Stimulated activated CD4-positive, alpha-beta T cell treated with anti-CD3 and anti-CD28 coated beads, Interleukin-4, amount 100 ng/mL, for 1 hour (primary cell): ENCODE data around the gene VWA3A.
A peak's percentile ranks its signal among the peaks of the same experiment; 100 is the strongest.
"Not testable (repeated sequence)": the region's sequence is repeated elsewhere in the genome, so short reads cannot be mapped to it uniquely, and the experiment has no call there.

Experiments
- DNase-seq: peaks from one replicate; pipeline ENCODE4 v3.0.0-alpha.2; 2020

VWA3A gene, protein sequence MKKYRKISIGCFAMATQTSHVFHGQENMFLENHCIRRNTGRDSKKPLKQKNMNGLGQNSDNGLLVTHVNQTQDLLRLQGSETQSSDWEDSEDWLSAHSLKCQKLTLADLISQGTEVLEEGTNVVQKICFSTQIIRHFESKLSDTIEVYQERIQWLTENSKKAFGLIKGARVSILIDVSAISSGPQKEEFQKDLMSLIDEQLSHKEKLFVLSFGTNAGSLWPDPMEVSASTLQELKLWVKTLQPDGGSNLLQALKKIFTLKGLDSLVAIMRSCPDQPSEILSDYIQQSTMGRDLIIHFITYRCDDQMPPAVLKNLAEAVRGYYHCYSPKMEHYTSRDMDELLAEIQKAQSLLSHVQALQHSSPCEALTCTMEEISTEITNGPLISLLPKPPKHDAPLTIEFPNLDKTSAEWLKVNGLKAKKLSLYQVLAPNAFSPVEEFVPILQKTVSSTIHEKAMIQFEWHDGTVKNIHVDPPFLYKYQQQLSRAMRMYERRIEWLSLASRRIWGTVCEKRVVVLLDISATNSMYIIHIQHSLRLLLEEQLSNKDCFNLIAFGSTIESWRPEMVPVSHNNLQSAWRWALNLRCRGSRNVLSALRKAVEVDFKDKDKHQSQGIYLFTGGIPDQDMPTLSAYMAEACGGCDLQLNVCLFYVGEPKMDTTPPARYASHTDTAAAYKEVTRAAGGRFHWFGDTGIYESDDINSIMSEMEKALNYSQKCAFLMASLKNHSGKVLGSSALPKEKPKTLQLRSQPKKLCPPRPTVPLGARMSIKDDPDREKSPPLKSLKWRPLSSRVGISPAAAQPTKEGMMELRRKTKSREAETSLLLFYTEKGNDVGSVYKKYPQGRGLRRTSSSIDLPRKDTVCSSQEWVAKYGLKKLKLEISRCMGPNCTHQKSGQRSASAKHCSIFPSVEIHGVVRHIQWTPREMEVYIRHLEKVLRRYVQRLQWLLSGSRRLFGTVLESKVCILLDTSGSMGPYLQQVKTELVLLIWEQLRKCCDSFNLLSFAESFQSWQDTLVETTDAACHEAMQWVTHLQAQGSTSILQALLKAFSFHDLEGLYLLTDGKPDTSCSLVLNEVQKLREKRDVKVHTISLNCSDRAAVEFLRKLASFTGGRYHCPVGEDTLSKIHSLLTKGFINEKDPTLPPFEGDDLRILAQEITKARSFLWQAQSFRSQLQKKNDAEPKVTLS

DNA sequence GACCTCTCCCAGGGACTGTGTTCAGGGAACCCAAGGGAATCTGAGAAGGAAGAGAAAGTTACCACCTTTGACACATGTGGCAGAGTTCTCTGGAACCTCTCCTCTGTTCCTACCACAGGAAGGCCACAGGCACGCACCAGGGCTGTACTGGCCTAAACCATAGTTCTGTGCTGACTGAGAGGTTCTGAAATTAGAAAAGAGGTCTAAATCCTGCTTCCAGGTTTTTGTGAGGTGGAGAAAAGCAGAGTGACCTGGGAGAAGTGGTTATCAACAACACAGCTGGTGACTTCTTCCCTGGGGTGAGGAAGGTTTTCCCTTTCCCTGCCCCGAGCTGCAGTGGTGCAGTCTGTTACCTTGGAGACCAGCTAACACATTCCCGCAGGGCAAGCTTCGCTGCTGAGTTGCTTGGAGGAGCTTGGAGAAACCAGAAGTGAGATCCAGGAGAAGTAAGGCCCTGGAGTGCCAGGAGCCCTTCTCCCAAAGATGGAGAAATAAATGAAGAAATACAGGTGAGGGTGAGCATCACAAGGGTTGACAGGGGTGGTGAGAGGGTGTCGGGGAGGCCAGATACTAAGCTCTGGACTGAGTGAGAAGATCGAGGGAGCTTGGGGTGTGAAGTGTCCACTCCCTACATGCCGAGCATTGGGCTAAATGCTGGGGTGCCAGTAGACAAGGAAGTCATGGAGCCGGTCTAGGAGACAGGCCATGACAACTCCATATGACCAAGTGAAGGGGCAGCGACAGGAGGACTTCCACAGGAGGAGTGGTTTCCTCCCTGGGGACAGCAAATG is at the start of gene VWA3A:
TSS of gene VWA3A (plus strand) at position 399 of the 791 bp plus-strand sequence. CDS start at position 496, 97 bp downstream.
- DNase-seq, result no peak

DNA sequence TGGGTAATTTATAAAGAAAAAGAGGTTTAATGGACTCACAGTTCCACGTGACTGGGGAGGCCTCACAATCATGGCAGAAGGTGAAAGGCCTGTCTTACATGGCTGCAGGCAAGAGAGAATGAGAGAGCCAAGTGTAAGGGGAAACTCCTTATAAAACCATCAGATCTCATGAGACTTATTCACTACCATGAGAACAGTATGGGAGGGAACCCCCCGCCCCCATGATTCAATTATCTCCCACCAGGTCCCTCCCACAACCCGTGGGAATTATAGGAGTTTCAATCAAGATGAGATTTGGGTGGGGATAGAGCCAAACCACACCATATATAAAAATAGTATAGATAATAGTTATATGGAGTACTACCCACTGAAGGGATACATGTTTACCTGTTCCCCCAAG is 48.5 kb upstream of the VWA3A start:
- not testable (repeated sequence) for DNase-seq

DNA sequence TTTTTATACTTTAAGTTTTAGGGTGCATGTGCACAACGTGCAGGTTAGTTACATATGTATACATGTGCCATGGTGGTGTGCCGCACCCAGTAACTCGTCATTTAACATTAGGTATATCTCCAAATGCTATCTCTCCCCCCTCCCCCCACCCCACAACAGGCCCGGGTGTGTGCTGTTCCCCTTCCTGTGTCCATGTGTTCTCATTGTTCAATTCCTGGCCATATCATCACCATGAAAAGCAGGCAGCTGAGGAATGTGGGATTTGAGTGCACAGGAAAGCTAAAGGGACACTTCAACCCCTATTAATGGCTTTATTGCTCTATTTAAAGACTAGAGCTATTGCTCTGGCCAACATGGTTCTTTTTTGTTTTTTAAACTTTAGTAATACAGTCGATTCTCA is 46.5 kb upstream of the VWA3A start:
- not testable (repeated sequence) for DNase-seq

DNA sequence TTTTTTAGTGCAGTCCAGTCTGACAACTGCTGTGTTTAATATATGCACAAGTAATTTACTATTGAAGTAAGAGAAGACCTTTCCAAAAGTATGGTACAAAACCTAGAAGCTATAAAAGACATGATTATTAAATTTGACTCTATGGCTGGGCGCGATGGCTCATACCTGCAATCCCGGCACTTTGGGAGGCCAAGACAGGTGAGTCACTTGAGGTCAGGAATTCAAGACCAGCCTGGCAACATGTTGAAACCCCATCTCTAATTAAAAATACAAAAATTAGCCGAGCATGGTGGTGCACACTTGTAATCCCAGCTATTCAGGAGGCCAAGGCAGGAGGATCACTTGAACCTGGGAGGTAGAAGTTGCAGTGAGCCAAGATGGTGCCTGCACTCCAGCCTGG is 41.4 kb upstream of the VWA3A start:
- no peak for DNase-seq

DNA sequence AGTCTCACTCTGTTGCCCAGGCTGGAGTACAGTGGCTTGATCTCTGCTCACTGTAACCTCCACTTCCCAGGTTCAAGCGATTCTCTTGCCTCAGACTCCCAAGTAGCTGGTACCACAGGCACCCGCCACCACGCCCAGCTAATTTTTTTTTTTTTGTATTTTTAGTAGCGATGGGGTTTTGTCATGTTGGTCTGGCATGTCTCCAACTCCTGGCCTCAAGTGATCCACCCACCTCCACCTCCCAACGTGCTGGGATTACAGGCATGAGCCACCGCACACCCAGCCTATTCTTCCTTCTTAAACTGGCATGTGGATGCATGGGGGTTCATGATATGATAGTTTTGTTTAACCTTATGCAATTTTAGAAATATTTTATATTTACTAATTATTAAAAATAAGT is 39.4 kb upstream of the VWA3A start:
- no peak for DNase-seq

DNA sequence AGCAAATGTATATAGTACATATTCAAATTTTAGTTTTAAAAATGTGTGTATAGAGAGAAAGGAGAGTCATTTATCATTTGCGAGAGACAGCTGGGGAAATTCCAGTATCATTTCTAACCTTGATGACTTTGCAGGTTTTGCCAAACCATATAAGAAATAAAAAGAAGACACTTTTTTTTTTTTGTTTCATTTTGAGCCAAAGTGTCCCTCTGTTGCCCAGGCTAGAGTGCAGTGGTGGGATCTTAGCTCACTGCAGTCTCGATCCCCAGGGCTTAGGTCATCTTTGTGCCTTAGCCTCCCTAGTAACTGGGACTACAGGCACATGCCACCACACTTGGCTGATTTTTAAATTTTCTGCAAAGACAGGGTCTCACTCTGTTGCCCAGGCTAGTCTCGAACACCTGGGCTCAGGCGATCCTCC is 38.4 kb upstream of the VWA3A start:
- no peak for DNase-seq

DNA sequence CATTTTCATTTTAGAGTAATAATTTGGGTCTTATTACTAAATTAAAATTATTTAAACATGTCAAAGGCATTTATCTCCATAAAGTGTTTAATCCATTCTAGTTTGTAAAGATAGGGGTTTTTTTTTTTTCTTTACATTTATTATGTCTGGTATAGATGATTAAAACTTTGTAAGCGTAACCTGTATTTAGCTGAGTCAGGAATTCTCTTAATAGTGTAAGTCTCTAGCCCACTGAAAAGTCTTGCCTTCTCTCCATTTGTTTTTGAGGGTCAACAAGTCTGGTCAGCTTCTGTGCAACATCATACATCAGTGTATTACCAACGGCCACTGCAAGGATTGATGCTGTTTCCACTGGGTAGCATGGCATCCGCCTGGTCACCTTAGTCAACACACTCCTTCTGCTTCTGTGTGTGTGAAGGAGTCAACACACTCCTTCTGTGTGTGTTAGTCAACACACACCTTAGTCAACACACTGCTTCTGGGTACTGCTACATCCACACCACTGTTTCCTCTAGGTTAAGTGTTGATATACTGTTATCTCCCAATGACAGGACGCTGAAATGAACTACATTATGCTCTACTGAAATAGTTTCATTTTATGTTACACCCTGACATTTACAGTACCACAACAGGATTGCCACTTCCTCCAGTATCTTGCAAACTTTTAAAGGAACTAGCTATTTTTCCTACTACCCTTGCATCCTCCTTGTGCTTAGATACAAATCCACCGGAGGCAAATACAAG is 37.3 kb upstream of the VWA3A start:
- DNase-seq, result no peak

DNA sequence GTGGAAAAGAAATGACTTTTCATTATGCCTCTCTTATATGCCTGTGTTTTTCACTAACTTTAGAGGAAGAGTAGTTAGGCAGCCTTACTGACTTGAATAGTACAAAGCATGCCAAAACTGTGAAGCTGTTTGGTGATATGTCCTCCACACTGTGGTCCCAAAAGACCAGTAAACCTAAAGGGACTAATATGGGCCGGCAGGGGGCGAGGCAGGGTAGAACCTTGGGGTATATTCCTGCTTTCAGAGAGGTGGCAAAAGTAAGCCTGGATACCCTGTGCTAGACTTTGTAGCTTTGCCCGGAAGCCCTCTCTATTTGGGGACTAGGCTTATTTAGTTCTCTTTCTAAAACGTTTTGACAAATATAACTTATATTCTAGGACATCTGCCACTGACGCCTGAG is 36.5 kb upstream of the VWA3A start:
- DNase-seq, result no peak

DNA sequence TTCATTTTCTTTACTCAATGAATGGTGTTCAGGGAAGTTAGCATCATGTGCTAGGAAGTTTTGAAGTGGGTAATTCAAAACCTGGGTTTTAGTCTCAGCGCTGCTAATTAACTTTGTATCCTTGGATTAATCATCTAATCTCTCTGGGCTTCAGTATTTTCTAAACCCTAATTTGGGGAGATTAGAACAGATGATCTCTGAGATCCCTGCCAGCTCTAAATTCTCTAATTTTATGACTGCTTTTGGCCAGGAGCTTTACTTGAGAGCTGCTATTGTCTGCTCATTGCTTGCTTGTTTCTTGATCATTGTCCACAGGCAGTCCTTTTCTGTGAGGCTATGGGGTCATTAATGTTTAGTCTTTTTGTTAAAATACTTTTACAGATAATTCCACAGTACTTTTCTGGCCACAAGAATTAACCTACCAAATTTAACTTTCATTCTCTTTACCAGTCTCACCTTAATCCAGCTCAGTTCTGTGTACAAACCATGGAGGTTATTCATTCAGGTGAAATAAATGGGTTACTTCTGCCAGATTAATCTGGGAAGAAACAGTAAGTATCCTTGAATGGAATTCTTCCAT is 28.4 kb upstream of the VWA3A start:
- no peak for DNase-seq

DNA sequence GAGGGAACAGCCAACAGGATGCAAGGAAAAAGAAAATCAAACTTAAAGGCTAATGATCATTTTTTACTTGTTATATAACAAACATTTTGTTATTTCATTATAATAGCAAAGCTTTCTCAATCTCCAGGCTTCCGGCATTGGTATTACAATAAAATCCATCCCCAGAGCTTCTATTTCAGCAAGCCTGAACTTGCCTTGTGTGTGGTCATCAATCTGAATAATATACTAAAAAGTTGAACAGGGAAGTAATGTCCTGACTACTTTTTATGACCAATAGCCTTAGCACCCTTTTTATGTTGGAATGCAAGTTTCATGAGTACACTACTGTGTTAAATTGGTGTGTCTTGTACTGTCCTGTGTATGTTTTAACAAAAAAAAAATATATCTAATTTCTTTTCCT is 27.1 kb upstream of the VWA3A start:
- no peak for DNase-seq

DNA sequence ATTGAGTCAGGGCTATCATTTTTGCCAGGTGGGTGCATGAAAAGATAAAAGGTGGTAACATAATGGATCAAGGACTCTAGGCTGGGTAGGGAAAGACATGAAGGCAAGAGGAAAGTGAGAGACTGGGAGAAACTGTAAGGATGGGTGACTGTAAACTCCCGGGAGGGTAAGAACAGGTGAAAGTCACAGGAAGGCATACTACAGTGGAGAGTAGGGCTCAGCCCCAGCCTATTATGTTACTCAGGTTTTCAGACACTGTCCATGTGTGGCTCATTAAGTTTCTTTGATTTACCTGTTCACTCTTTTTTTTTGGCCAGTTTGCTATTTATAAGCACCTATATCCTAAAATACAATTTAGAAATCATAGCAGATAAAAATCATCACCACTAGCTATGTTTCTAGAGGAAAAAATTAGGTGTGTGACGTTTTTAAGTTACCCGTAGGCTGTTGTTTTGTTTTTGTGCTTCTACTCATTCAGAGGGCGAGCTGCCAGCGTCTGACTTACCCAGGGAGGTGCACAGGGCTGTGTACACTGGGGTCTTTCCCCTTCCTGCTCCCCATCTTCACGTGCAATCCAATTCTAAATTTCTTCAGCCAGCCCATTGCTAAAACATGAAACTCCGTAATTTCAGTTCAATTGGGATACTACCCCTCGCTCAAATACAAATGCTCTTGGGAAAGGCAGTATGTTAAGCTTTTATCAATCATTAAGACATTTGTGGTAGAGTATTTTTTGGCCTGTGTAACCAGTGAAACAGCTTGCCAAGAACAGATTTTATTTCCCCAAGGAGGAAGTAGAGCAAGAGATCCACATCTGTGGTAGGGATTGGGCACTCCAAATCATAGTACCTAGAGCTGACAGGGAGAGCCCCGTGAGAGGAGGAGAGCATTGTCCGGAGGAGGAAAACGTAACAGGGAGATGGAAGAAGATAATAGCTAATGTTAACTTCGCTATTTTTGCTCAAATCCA is 21.7 kb upstream of the VWA3A start:
- DNase-seq, result no peak

DNA sequence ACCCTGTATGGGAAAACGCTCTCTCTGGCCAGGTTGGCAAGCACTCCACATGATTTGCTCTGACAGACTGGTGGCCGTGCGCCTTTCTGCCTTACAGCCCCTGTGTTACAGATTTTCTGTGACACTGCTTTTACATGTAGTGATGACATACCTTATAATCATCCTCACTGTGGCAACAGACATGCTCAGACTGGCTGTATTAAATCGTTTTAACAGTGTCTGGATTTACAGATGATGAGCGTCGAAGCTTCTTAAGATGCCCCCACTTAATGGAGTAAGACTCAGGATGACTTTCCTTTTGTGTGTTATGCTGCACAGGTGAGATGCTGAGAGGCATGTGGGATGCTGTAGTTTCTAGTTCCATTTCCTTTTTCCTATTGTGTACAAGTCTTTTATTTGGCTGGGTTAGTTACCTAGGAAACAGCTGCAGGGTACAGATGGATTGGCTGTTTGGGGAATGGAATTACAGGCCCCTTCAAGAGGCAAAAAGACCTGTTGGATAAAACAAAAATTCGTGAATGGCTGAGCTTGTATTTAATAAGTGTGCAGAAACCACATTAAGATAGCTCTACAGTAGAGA is 20.9 kb upstream of the VWA3A start:
- no peak for DNase-seq

DNA sequence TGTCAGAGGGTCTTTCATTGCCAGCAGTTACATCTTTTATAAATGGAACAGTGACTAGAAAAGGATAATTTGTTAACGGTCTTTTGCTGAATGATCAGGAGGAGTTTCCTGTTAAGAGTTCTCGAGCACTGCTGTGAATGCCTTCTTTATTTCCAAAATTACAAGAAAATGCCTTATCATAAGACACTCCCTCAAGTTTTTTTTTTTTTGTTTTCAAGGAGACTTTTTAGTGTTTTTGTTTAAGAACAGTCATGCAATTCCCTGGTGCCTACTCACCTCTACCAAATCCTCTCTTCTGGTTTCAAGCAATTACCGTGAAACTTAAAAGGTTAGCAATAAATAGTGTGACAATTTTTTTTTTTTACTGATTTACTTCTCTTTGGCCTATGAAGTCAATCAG is 19.0 kb upstream of the VWA3A start:
- DNase-seq, result no peak

DNA sequence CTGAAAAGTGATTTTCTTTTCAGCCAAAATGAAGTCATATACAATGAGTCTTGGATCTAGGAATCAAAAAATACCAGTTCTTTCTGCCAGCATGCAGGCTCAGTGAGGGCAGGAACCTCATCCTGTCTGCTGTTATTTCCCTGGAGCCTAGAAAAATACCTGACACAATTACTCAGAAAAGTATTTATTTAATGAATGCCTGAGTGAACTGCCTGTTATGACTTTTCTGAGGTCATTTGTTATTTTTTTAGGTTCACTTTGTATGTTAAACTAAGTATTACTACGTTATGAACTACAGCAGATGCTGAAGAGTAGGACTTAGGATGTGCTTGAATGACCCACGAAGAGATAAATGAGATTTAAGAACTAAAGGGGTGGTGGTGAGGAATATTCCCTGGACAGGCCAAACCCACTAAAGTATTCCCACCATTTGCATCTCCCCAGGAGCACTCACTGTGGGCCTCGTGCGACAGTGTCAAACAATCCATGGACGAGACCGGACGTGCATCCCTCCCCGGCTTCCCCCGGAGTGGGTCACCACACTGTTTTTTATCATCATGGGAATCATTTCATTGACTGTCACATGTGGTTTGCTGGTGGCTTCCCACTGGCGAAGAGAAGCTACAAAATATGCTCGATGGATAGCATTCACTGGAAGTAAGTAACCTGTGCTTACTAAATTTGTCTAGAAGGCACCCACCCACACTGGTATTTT is 17.1 kb upstream of the VWA3A start:
- no peak for DNase-seq

DNA sequence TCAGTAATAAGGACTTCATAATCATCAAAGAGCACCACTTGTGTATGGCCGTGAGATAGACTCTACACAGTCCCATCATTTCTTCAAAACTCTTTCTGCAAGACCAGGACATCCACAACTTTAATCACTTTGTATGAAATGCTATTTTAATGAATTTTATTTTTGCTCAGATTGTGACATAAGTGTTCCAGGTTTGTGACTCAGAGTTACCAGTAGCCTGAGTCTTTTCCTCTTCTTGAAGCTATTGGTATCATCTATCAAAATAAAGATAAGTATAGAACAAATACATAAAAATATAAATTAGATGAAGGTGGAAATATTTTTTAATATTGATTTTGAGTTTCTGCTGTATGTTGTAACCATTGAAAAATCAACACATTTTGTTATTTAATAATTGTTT is 16.6 kb upstream of the VWA3A start:
- no peak for DNase-seq

DNA sequence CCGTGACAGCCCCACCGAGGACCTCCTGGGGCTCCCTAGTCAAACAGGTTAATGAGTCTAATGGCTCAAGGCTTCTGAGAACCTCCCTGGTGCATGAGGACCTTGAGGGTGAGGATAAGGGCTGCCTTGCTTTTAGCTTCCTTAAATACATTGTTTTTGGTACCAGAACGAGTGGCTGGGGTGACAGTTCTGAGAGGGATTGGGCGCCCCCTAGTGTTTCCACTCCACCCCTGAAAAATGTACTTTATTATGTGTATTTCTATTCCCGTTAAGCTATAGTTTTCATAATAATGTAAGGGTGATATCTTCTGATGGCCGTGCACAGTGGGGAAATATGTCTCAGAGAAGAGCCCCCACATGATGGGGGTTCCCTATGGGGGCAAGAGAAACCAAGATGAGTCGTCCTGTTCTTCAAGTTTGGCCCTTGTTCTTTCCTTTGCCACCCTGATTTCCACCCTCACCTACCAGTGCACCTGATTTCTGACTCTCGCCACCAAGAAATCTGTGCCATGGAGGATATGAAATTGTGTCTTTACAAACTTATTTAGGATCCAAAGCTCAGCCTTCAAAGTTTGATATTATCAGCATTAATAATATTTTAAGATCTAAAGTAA is 14.5 kb upstream of the VWA3A start:
- DNase-seq, result peak; percentile 73

DNA sequence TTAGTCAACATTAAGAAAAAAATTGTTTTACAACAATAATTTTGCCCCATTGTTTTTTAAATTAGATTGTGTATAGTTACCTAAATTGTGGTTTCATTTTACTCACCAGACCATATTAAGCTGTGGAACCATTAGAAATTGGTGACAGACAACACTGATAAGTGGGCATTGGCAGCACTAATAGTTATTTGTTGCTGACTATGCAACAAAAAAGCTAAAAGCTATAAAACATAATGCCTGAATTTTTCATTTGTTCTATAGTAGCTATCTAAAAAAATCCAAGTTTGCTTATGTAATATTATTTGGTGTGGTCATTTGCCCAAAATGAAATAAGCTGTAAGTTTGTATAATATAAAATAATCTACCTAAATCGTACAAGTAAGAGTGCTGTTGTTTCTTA is 13.7 kb upstream of the VWA3A start:
- DNase-seq, result no peak

DNA sequence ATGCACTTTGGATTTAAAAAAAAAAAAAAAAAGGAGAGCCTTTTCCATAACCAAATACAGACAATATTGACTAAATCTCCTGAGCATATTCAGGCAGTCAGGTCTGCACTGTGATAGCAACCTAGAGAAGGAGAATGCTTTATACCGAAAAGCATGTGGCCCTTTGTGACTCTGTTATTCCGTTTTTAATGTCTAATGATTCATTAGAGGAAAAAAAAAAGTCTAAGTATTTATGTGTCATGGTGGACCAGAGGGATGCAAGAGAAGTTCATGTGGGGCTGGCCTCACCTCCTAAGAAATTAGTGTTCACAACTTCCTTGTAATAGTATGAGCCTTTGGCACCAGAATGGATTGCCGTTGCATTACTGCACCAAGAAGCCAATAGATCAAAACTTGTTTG is 11.3 kb upstream of the VWA3A start:
- DNase-seq, result no peak

DNA sequence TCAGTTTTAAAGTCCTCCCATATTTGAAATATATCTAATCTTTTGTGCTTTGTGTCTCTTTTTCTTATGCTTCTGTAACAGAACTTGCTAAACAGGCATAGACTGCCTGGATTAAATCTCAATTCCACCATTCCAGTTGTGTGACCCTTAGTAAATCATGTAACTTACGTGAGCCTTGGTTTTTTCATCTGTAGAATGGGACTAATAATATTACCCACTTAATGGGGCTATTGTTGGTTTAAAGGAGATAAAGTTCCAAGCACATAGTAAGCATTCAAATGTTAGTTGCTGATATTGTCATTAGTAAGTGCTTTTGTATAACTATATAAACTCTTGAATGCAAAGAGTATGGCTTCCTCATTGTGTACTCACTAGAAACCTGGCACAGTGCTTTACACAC is 5.9 kb upstream of the VWA3A start:
- DNase-seq, result no peak
